AG20443 (cell line): ENCODE data around the gene NAP1L2.
A peak's percentile ranks its signal among the peaks of the same experiment; 100 is the strongest.
"Not testable (repeated sequence)": the region's sequence is repeated elsewhere in the genome, so short reads cannot be mapped to it uniquely, and the experiment has no call there.

Source experiments
- DNase-seq: peaks from one replicate; pipeline ENCODE4 v3.0.0; 2012; ENCODE audit warnings: low spot score, mixed read lengths

NAP1L2 gene

GRCh38 chrX:73214426-73215094 is at the start of gene NAP1L2:
Gene NAP1L2 (minus strand): TSS chrX:73214851. CDS start chrX:73214492, 359 bp downstream.
- DNase-seq = peak; percentile 14

GRCh38 chrX:73262991-73263390 is 48.3 kb upstream of the NAP1L2 start:
- peak; percentile 4 for DNase-seq

GRCh38 chrX:73239242-73239641 is 24.6 kb upstream of the NAP1L2 start:
- DNase-seq = no peak

- DNase-seq = no peak
These were observed 3.0 kb upstream of the NAP1L2 start for GRCh38 chrX:73217621-73218020.

GRCh38 chrX:73215246-73215645 is 595 bp upstream of the NAP1L2 start:
- no peak for DNase-seq

GRCh38 chrX:73213734-73214425 is 771 bp downstream of the NAP1L2 start:
- peak; percentile 8 for DNase-seq

- DNase-seq = no peak
These were observed 8.3 kb downstream of the NAP1L2 start for GRCh38 chrX:73206366-73206765.

GRCh38 chrX:73182502-73183114 is 32.0 kb downstream of the NAP1L2 start:
- no peak for DNase-seq

GRCh38 chrX:73168945-73169344 is 45.7 kb downstream of the NAP1L2 start:
- DNase-seq = not testable (repeated sequence)
